Sigmoid colon (tissue), 7 donors: ENCODE measurements around the gene CDNF. TPM values are rescaled to one million over a fixed set of nuclear protein-coding genes. Genes with fewer than 3 reads are reported as not detected.

ENCODE experiments used
- DNase-seq: peaks from one replicate; pipeline ENCODE4 v3.0.0-alpha.2; 2019
- H3K27ac ChIP-seq, 4 donors: fragments of 200-600 bp; sonication (generic); one replicate each; pipeline ENCODE4 v1.5.1; 2016 to 2019; ENCODE audit warnings: mild to moderate bottlenecking in 1 of 4
- H3K27me3 ChIP-seq, 3 donors: fragments of 200-600 bp; sonication (generic); one replicate each; pipeline ENCODE4 v1.5.1; 2019; ENCODE audit warnings: mild to moderate bottlenecking in 1 of 3
- H3K36me3 ChIP-seq, 4 donors: fragments of 200-600 bp; sonication (generic); one replicate each; pipeline ENCODE4 v1.5.1; 2016 to 2019
- H3K4me1 ChIP-seq, 4 donors: fragments of 200-600 bp; sonication (generic); one replicate each; pipeline ENCODE4 v1.5.1; 2017 to 2019
- H3K4me3 ChIP-seq, 4 donors: fragments of 200-600 bp; sonication (generic); one replicate each; pipeline ENCODE4 v1.5.1; 2017 to 2019; ENCODE audit warnings: mild to moderate bottlenecking in 2 of 4, moderate library complexity in 1 of 4
- H3K9me3 ChIP-seq, 4 donors: fragments of 200-600 bp in 3 of 4; sonication (generic) in 3 of 4; one replicate each; pipeline versions ENCODE4 v1.5.1 to v1.6.1; 2013 to 2019
- CTCF ChIP-seq, 4 experiments: fragments of 450-650 bp in 3 of 4; fragments of 200-600 bp in 1 of 4; IDR thresholded peaks; one replicate each; pipeline ENCODE4 v1.5.1; 2016 to 2019; ENCODE audit warnings: antibody characterized with exemption in 4 of 4, mild to moderate bottlenecking in 3 of 4, moderate library complexity in 2 of 4
- EP300 ChIP-seq, 4 donors: sonication (generic); formaldehyde crosslinking; IDR thresholded peaks; one replicate each; pipeline ENCODE4 v1.6.1; 2017; ENCODE audit warnings: antibody characterized with exemption in 4 of 4
- POLR2A ChIP-seq, 2 donors: fragments of 450-650 bp; IDR thresholded peaks; one replicate each; pipeline ENCODE4 v1.6.1; 2016; ENCODE audit warnings: antibody characterized with exemption in 2 of 2, mild to moderate bottlenecking in 2 of 2, moderate library complexity in 2 of 2
- POLR2AphosphoS5 ChIP-seq, 4 donors: sonication (generic); formaldehyde crosslinking; IDR thresholded peaks; one replicate each; pipeline ENCODE4 v1.6.1; 2017; ENCODE audit warnings: antibody characterized with exemption in 4 of 4
- WGBS, 2 donors: extraction: QIAGEN DNeasy Blood & Tissue Kit; methylation state at CpG; one replicate each; pipeline ENCODE4 v1.1.7; 2013; 5-methylcytosine and 5-hydroxymethylcytosine counted together
- intact Hi-C: fragments of 100-400 bp; cut with DNase I; formaldehyde crosslinking; loops from one replicate; pipeline ENCODE4 v1.15.1; 2023
- polyA plus RNA-seq, 3 donors: library from polyadenylated mRNA; stranded (reverse); fragments of 200-250 nt; gene quantifications; one replicate each; pipeline ENCODE4 v1.2.3, GENCODE V29; 2013
- total RNA-seq, 4 donors: library from RNA; depleted of rRNA; stranded (reverse); fragments of >200 nt; gene quantifications; one replicate each; pipeline ENCODE4 v1.1.0, GENCODE V29; 2016
- donor health status: healthy with polysubstance abuse.
- donor health status: Bipolar disorder and iron deficiency.
- donor health status: healthy.

The CDNF gene
- total and polyA plus RNA-seq, 7 donors = 0.95 to 2.9 (median 1.8) TPM; not detected in 3

GRCh38 chr10:14787938-14788337 lies 49.9 kb downstream of the CDNF start:
- Histone ChIP-seq H3K9me3 (no peaks in the 10 kb centered on the region), H3K4me1 (no peaks in the 10 kb centered on the region), H3K27me3 (no peaks in the 10 kb centered on the region), H3K27ac (no peak overlapping the region), H3K36me3 (no peaks in the 10 kb centered on the region), H3K4me3 (no peak overlapping the region)
- 90 to 92% methylated on average over 5 of the region's 5 CpGs for WGBS, 2 donors
- intact Hi-C loops = no loop called here
- no peak for DNase-seq
- TF ChIP-seq EP300 (IDR thresholded peaks at IDR 0.05) (no peak), POLR2AphosphoS5 (IDR thresholded peaks at IDR 0.05) (no peak), CTCF (IDR thresholded peaks at IDR 0.05) (no peak), POLR2A (IDR thresholded peaks at IDR 0.05) (no peak)

GRCh38 chr10:14784459-14785055 lies 53.3 kb downstream of the CDNF start:
- no peaks in the 10 kb centered on the region for H3K27me3 ChIP-seq
- TF ChIP-seq POLR2AphosphoS5 (IDR thresholded peaks at IDR 0.05) (no peak), POLR2A (IDR thresholded peaks at IDR 0.05) (no peak), CTCF (IDR thresholded peaks at IDR 0.05) (no peak), EP300 (IDR thresholded peaks at IDR 0.05) (no peak)
- H3K27ac ChIP-seq = no peak overlapping the region
- DNase-seq = no peak
- H3K9me3 ChIP-seq = no peaks in the 10 kb centered on the region
- peaks cover 0 to 2% (median 1%) of the 10 kb centered on the region in 4 donors for H3K4me1 ChIP-seq
- 88 to 96% methylated on average over 5 of the region's 5 CpGs for WGBS, 2 donors
- intact Hi-C loops = no loop called here
- no peak overlapping the region for H3K4me3 ChIP-seq
- no peaks in the 10 kb centered on the region for H3K36me3 ChIP-seq

GRCh38 chr10:14782691-14783363 lies 55.0 kb downstream of the CDNF start:
- DNase-seq = no peak
- WGBS, 2 donors = 65 to 84% methylated on average over 9 of the region's 9 CpGs

GRCh38 chr10:14781763-14782162 lies 56.1 kb downstream of the CDNF start:
- intact Hi-C loops = no loop called here
- Histone ChIP-seq H3K4me3 (no peak overlapping the region), H3K27ac (no peak overlapping the region), H3K4me1 (peaks cover 0 to 16% (median 15%) of the 10 kb centered on the region in 4 donors), H3K36me3 (no peaks in the 10 kb centered on the region), H3K27me3 (no peaks in the 10 kb centered on the region), H3K9me3 (no peaks in the 10 kb centered on the region)
- no peak for DNase-seq
- TF ChIP-seq EP300 (IDR thresholded peaks at IDR 0.05) (no peak), CTCF (IDR thresholded peaks at IDR 0.05) (no peak), POLR2AphosphoS5 (IDR thresholded peaks at IDR 0.05) (no peak), POLR2A (IDR thresholded peaks at IDR 0.05) (no peak)
- WGBS, 2 donors = 70 to 93% methylated on average over 7 of the region's 7 CpGs

More at GRCh38 chr10:14782691-14783363, 55.0 kb downstream of the CDNF start:
- peaks cover 0 to 16% (median 15%) of the 10 kb centered on the region in 4 donors for H3K4me1 ChIP-seq
- no peaks in the 10 kb centered on the region for H3K9me3 ChIP-seq
- H3K27me3 ChIP-seq = no peaks in the 10 kb centered on the region
- H3K36me3 ChIP-seq = no peaks in the 10 kb centered on the region
- no peak overlapping the region for H3K4me3 ChIP-seq
- H3K27ac ChIP-seq = no peak overlapping the region
- TF ChIP-seq CTCF (IDR thresholded peaks at IDR 0.05) (no peak), POLR2AphosphoS5 (IDR thresholded peaks at IDR 0.05) (peak in 2 of 4 donors; percentile 42 to 61)
- intact Hi-C loops = no loop called here
